MM.1S (cell line): ENCODE measurements around the gene THBS3.
"Not testable (repeated sequence)": the region's sequence is repeated elsewhere in the genome, so short reads cannot be mapped to it uniquely, and the experiment has no call there.

Experiments
- DNase-seq: peaks from one replicate; pipeline ENCODE4 v3.0.0-alpha.2; 2015
- H2AFZ ChIP-seq: fragments of 300-600 bp; sonication (generic); 2 replicates; pipeline ENCODE4 v1.6.0; 2016; ENCODE audit warnings: antibody characterized with exemption, low read length
- H3F3A ChIP-seq: fragments of 300-600 bp; sonication (generic); 2 replicates; pipeline ENCODE4 v1.6.1; 2016; ENCODE audit warnings: mild to moderate bottlenecking, antibody characterized with exemption, low read length, moderate library complexity, mixed read lengths; ENCODE audit not compliant: insufficient read depth
- H3K27ac ChIP-seq: fragments of 300-600 bp; sonication (generic); 2 replicates; pipeline ENCODE4 v1.5.1; 2016; ENCODE audit warnings: mild to moderate bottlenecking, low read length
- H3K27me3 ChIP-seq: fragments of 300-600 bp; sonication (generic); replicated peaks from 2 replicates; pipeline ENCODE4 v1.6.0; 2016; ENCODE audit warnings: low read length; ENCODE audit not compliant: insufficient read depth
- H3K36me3 ChIP-seq: fragments of 300-600 bp; sonication (generic); replicated peaks from 2 replicates; pipeline ENCODE4 v1.6.1; 2016; ENCODE audit warnings: mild to moderate bottlenecking, low read length, mixed read lengths; ENCODE audit not compliant: insufficient read depth
- H3K4me1 ChIP-seq: fragments of 300-600 bp; sonication (generic); 2 replicates; pipeline ENCODE4 v1.6.1; 2016; ENCODE audit warnings: low read length, mixed read lengths
- H3K4me2 ChIP-seq: fragments of 300-600 bp; sonication (generic); 2 replicates; pipeline ENCODE4 v1.6.0; 2016; ENCODE audit warnings: low read depth, low read length
- H3K4me3 ChIP-seq: fragments of 300-600 bp; sonication (generic); 2 replicates; pipeline ENCODE4 v1.5.1; 2016; ENCODE audit warnings: low read length, mixed read lengths
- H3K79me2 ChIP-seq: fragments of 300-600 bp; sonication (generic); 2 replicates; pipeline ENCODE4 v1.6.1; 2016; ENCODE audit warnings: mixed run types, low read length, mixed read lengths
- H3K9ac ChIP-seq: fragments of 300-600 bp; sonication (generic); 2 replicates; pipeline ENCODE4 v1.6.1; 2016; ENCODE audit warnings: low read length, mixed read lengths
- H3K9me2 ChIP-seq: fragments of 300-600 bp; sonication (generic); replicated peaks from 2 replicates; pipeline ENCODE4 v1.6.1; 2016; ENCODE audit warnings: mild to moderate bottlenecking, low read length, mixed read lengths; ENCODE audit not compliant: insufficient read depth
- H3K9me3 ChIP-seq: fragments of 300-600 bp; sonication (generic); replicated peaks from 2 replicates; pipeline ENCODE4 v1.6.1; 2016; ENCODE audit warnings: mild to moderate bottlenecking, low read length, mixed read lengths; ENCODE audit not compliant: insufficient read depth
- H4K20me1 ChIP-seq: fragments of 300-600 bp; sonication (generic); 2 replicates; pipeline ENCODE4 v1.6.1; 2016; ENCODE audit warnings: mild to moderate bottlenecking, low read length, moderate library complexity, mixed read lengths; ENCODE audit not compliant: insufficient read depth
- CTCF ChIP-seq: fragments of 300-600 bp; sonication (generic); IDR thresholded peaks from 2 replicates; pipeline ENCODE4 v1.5.1; 2016; ENCODE audit warnings: antibody characterized with exemption, low read length, mixed read lengths
- EZH2 ChIP-seq: fragments of 300-600 bp; sonication (generic); optimal IDR thresholded peaks from 2 replicates; pipeline ENCODE3; 2017; ENCODE audit warnings: low read depth, mild to moderate bottlenecking, antibody characterized with exemption, low read length, mixed read lengths
- EZH2phosphoT487 ChIP-seq: fragments of 300-600 bp; sonication (generic); IDR thresholded peaks from 2 replicates; pipeline ENCODE4 v1.6.1; 2018; ENCODE audit warnings: antibody characterized with exemption, low read length

THBS3 gene

DNA sequence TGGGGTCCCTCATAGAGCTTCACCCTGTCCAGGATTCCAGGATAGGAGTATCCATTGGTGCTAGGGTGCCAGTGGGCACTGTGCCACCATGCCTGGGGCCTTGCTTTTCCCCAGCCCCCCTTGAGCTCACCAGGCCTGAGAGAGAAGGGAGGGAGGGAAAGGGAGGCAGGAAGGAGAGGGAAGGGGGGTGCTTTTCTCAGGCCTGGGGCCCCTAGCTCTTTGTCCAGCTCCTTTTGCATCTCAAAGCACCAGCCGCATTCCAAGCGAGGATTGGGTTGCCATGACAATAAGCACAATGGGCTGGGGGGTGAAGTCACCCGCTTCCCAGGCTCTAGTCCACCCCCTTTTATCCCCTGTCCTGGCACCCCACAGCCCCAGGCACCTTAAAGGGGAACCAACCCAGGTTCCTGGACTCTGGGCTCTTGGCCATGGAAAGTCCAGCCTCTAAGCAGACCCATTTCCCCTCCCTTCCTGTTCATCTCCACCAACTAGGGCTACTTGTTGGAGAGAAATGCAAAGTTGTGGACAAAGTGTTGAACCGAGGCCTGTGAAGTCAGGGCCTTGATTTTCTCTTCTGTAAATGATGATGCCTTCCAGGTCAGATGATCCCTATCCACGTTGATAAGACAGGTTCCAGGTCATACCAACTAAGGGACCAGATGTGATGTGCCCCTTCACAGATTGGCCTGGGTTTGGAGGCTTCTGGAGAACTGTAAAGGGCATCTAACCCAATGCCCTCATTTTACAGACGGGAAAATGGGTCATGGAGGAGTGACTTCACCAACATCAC lies 11.4 kb downstream of the THBS3 start:
- peaks cover 79% of the 10 kb centered on the region for H3K27me3 ChIP-seq
- no peak for DNase-seq
- no peaks in the 10 kb centered on the region for H3K9me3 ChIP-seq
- H3K36me3 ChIP-seq, result no peaks in the 10 kb centered on the region
- no peaks in the 10 kb centered on the region for H3F3A ChIP-seq
- no peaks in the 10 kb centered on the region for H3K79me2 ChIP-seq
- no peak for TF ChIP-seq EZH2phosphoT487
- no peak for TF ChIP-seq EZH2
- no peak for TF ChIP-seq CTCF
- H3K4me1 ChIP-seq, result peaks cover 15% of the 10 kb centered on the region; the same call in 1 of the 2 replicates
- H3K9me2 ChIP-seq, result no peaks in the 10 kb centered on the region
- H3K9ac ChIP-seq, result no peak overlapping the region
- no peak overlapping the region for H3K4me2 ChIP-seq
- no peak overlapping the region for H3K27ac ChIP-seq
- H2AFZ ChIP-seq, result no peak overlapping the region
- no peak overlapping the region for H3K4me3 ChIP-seq
- no peaks in the 10 kb centered on the region for H4K20me1 ChIP-seq

GRCh38 chr1:155195201-155196102 lies 12.2 kb downstream of the THBS3 start:
- H3K27me3 ChIP-seq, result peaks cover 71% of the 10 kb centered on the region
- H3F3A ChIP-seq, result no peaks in the 10 kb centered on the region
- H3K79me2 ChIP-seq, result no peaks in the 10 kb centered on the region
- H3K4me2 ChIP-seq, result peak overlapping the region; percentile 97; the same call in 1 of the 2 replicates
- TF ChIP-seq CTCF (no peak), EZH2phosphoT487 (no peak), EZH2 (no peak)
- H3K4me1 ChIP-seq, result peaks cover 15% of the 10 kb centered on the region; the same call in 1 of the 2 replicates
- H3K9ac ChIP-seq, result no peak overlapping the region
- no peak for DNase-seq
- no peak overlapping the region for H3K4me3 ChIP-seq
- no peak overlapping the region for H3K27ac ChIP-seq
- H3K36me3 ChIP-seq, result no peaks in the 10 kb centered on the region
- no peaks in the 10 kb centered on the region for H3K9me2 ChIP-seq
- no peaks in the 10 kb centered on the region for H3K9me3 ChIP-seq
- no peak overlapping the region; the same call in 1 of the 2 replicates for H2AFZ ChIP-seq
- no peaks in the 10 kb centered on the region for H4K20me1 ChIP-seq

DNA sequence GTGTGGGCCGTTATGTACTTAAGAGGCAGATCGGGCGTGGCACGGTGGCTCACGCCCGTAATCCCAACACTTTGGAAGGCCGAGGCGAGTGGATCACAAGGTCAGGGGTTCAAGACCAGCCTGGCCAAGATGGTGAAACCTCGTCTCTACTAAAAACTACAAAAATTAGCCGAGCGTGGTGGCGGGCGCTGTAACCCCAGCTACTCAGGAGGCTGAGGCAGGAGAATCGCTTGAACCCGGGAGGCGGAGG lies 13.8 kb downstream of the THBS3 start:
- peak overlapping the region; percentile 61 for H3K4me3 ChIP-seq
- not testable (repeated sequence) for H4K20me1 ChIP-seq, H3K9ac ChIP-seq, H3K79me2 ChIP-seq, H3K27ac ChIP-seq, H3K36me3 ChIP-seq, DNase-seq, H3K9me2 ChIP-seq, H3F3A ChIP-seq, H3K9me3 ChIP-seq
- H3K4me1 ChIP-seq, result peaks cover 15% of the 10 kb centered on the region; the same call in 1 of the 2 replicates
- peaks cover 60% of the 10 kb centered on the region for H3K27me3 ChIP-seq
- peak overlapping the region; percentile 97 for H3K4me2 ChIP-seq
- peak overlapping the region; percentile 94; the same call in 1 of the 2 replicates for H2AFZ ChIP-seq
